ENCODE data around the gene CEACAM6.
A peak's percentile ranks its signal among the peaks of the same experiment; 100 is the strongest.
"Not testable (repeated sequence)": the region's sequence is repeated elsewhere in the genome, so short reads cannot be mapped to it uniquely, and the experiment has no call there.

CEACAM6 gene

GRCh38 chr19:41746593-41747227, 8.6 kb upstream of the CEACAM6 start:
- peak in 1 of 2 donors; percentile 22 for DNase-seq (ENCODE audit: extremely low read depth in 1 of 2, low read depth in 1 of 2)

GRCh38 chr19:41748012-41748411, 7.3 kb upstream of the CEACAM6 start:
- DNase-seq (ENCODE audit: extremely low read depth in 1 of 2, low read depth in 1 of 2) = no peak

- not testable (repeated sequence) for DNase-seq (ENCODE audit: extremely low read depth in 1 of 2, low read depth in 1 of 2)
Observed at GRCh38 chr19:41750248-41751134, 4.8 kb upstream of the CEACAM6 start.

GRCh38 chr19:41753159-41753558, 2.2 kb upstream of the CEACAM6 start:
- peak; percentile 34 to 62 for DNase-seq (ENCODE audit: extremely low read depth in 1 of 2, low read depth in 1 of 2)

GRCh38 chr19:41753936-41754529, 1.3 kb upstream of the CEACAM6 start:
- peak; percentile 26 to 40 for DNase-seq (ENCODE audit: extremely low read depth in 1 of 2, low read depth in 1 of 2)

- no peak for DNase-seq (ENCODE audit: extremely low read depth in 1 of 2, low read depth in 1 of 2)
Observed at GRCh38 chr19:41758846-41759245, 3.5 kb downstream of the CEACAM6 start.

- DNase-seq (ENCODE audit: extremely low read depth in 1 of 2, low read depth in 1 of 2) = no peak
Observed at GRCh38 chr19:41767115-41767514, 11.8 kb downstream of the CEACAM6 start.

- not testable (repeated sequence) for DNase-seq (ENCODE audit: extremely low read depth in 1 of 2, low read depth in 1 of 2)
Observed at GRCh38 chr19:41768105-41768504, 12.8 kb downstream of the CEACAM6 start.

GRCh38 chr19:41769608-41770007, 14.3 kb downstream of the CEACAM6 start:
- no peak for DNase-seq (ENCODE audit: extremely low read depth in 1 of 2, low read depth in 1 of 2)

- no peak for DNase-seq (ENCODE audit: extremely low read depth in 1 of 2, low read depth in 1 of 2)
Observed at GRCh38 chr19:41771410-41771809, 16.1 kb downstream of the CEACAM6 start.

- DNase-seq (ENCODE audit: extremely low read depth in 1 of 2, low read depth in 1 of 2) = peak in 1 of 2 donors; percentile 19
Observed at GRCh38 chr19:41774515-41774980, 19.2 kb downstream of the CEACAM6 start.

- no peak for DNase-seq (ENCODE audit: extremely low read depth in 1 of 2, low read depth in 1 of 2)
Observed at GRCh38 chr19:41776700-41777099, 21.4 kb downstream of the CEACAM6 start.

GRCh38 chr19:41783612-41784011, 28.3 kb downstream of the CEACAM6 start:
- no peak for DNase-seq (ENCODE audit: extremely low read depth in 1 of 2, low read depth in 1 of 2)

- DNase-seq (ENCODE audit: extremely low read depth in 1 of 2, low read depth in 1 of 2) = no peak
Observed at GRCh38 chr19:41784312-41784711, 29.0 kb downstream of the CEACAM6 start.

GRCh38 chr19:41784743-41785142, 29.4 kb downstream of the CEACAM6 start:
- DNase-seq (ENCODE audit: extremely low read depth in 1 of 2, low read depth in 1 of 2) = no peak

- peak in 1 of 2 donors; percentile 37 for DNase-seq (ENCODE audit: extremely low read depth in 1 of 2, low read depth in 1 of 2)
Observed at GRCh38 chr19:41785653-41786052, 30.3 kb downstream of the CEACAM6 start.

GRCh38 chr19:41787055-41787454, 31.7 kb downstream of the CEACAM6 start:
- no peak for DNase-seq (ENCODE audit: extremely low read depth in 1 of 2, low read depth in 1 of 2)

GRCh38 chr19:41788518-41788917, 33.2 kb downstream of the CEACAM6 start:
- not testable (repeated sequence) for DNase-seq (ENCODE audit: extremely low read depth in 1 of 2, low read depth in 1 of 2)

GRCh38 chr19:41789053-41789452, 33.7 kb downstream of the CEACAM6 start:
- DNase-seq (ENCODE audit: extremely low read depth in 1 of 2, low read depth in 1 of 2) = not testable (repeated sequence)

- peak in 1 of 2 donors; percentile 18 for DNase-seq (ENCODE audit: extremely low read depth in 1 of 2, low read depth in 1 of 2)
Observed at GRCh38 chr19:41792513-41793413, 37.4 kb downstream of the CEACAM6 start.

GRCh38 chr19:41793414-41793727, 38.0 kb downstream of the CEACAM6 start:
- DNase-seq (ENCODE audit: extremely low read depth in 1 of 2, low read depth in 1 of 2) = no peak
